Endothelial cell of umbilical vein (primary cell): Measurements from ENCODE around the gene BMP8B. TPM values are rescaled to one million over a fixed set of nuclear protein-coding genes. Genes with fewer than 3 reads are reported as not detected.

Experiments
- BruUV-seq: library from RNA; stranded (reverse); fragments of 400-500 nt; replicated peaks from 2 replicates; lab custom pipeline; 2021; lab: Mats Ljungman, UMichigan
- CTCF ChIA-PET: fragments of 300-600, 350-600 bp; sonication (Branson Sonifier 250); formaldehyde crosslinking; loops from one replicate; lab custom pipeline; 2021; ENCODE audit warnings: antibody characterized with exemption, inconsistent platforms; lab: Charles Lee
- POLR2A ChIA-PET: fragments of 300-600, 350-600 bp; sonication (Branson Sonifier 250); formaldehyde crosslinking; loops from one replicate; lab custom pipeline; 2021; ENCODE audit warnings: antibody characterized with exemption, inconsistent platforms; lab: Charles Lee
- DNase-seq: peaks from one replicate; pipeline ENCODE4 v3.0.0-alpha.2; 2011; ENCODE audit warnings: low read depth, low spot score
- FAIRE-seq: peaks from 2 replicates; lab custom pipeline; 2011; peaks lifted over from hg19 to GRCh38; lab: Jason Lieb, UNC
- H2AFZ ChIP-seq: 2 replicates; pipeline ENCODE4 v1.6.0; 2012; ENCODE audit warnings: low read depth, low read length, control low read depth, inconsistent platforms
- H3K27ac ChIP-seq: 2 replicates; pipeline ENCODE4 v1.5.1; 2011; ENCODE audit warnings: low read depth, mild to moderate bottlenecking, control low read depth, low read length, moderate library complexity; ENCODE audit not compliant: insufficient read depth
- H3K27me3 ChIP-seq, 2 experiments: 2 replicates each; pipeline versions ENCODE4 v1.6.0 to v1.6.1; 2011; ENCODE audit warnings: low read length in 2 of 2, mixed read lengths in 1 of 2; ENCODE audit not compliant: control insufficient read depth in 2 of 2, insufficient read depth in 2 of 2
- H3K36me3 ChIP-seq, 2 experiments: 2 replicates in 1 of 2; 3 replicates in 1 of 2; pipeline ENCODE4 v1.5.1; 2011; ENCODE audit warnings: low read length in 2 of 2, mild to moderate bottlenecking in 1 of 2, moderate library complexity in 1 of 2; ENCODE audit not compliant: control insufficient read depth in 2 of 2, insufficient read depth in 2 of 2; ENCODE audit errors: extremely low read depth in 1 of 2
- H3K4me1 ChIP-seq: 3 replicates; pipeline ENCODE4 v1.5.1; 2011; ENCODE audit warnings: mild to moderate bottlenecking, low read length; ENCODE audit not compliant: control insufficient read depth, insufficient read depth; ENCODE audit errors: extremely low read depth
- H3K4me2 ChIP-seq: 2 replicates; pipeline ENCODE4 v1.6.1; 2011; ENCODE audit warnings: low read length, control low read depth, mixed read lengths; ENCODE audit not compliant: insufficient read depth
- H3K4me3 ChIP-seq, 3 experiments: fragments of 200-600 bp in 1 of 3; sonication (generic), shearing (Covaris generic) in 1 of 3; replicated peaks in 1 of 3; 2 replicates each; pipeline ENCODE4 v1.5.1; 2011 to 2016; ENCODE audit warnings: control low read depth in 3 of 3, low read length in 3 of 3, mild to moderate bottlenecking in 2 of 3, inconsistent platforms in 1 of 3, low read depth in 1 of 3, moderate library complexity in 1 of 3; ENCODE audit not compliant: insufficient read depth in 1 of 3
- H3K79me2 ChIP-seq: 2 replicates; pipeline ENCODE4 v1.6.0; 2012; ENCODE audit warnings: low read length, inconsistent platforms; ENCODE audit not compliant: control insufficient read depth, insufficient read depth
- H3K9ac ChIP-seq: replicated peaks from 2 replicates; pipeline ENCODE3; 2011; ENCODE audit warnings: low read length, control low read depth; ENCODE audit not compliant: insufficient read depth; ENCODE audit errors: extremely low read depth
- H3K9me1 ChIP-seq: replicated peaks from 3 replicates; pipeline ENCODE4 v1.6.0; 2011; ENCODE audit warnings: mild to moderate bottlenecking, low read length; ENCODE audit not compliant: control insufficient read depth, insufficient read depth; ENCODE audit errors: extremely low read depth
- H3K9me3 ChIP-seq: replicated peaks from 2 replicates; pipeline ENCODE4 v1.5.1; 2012; ENCODE audit warnings: low read length, inconsistent platforms; ENCODE audit not compliant: control insufficient read depth, insufficient read depth
- H4K20me1 ChIP-seq: replicated peaks from 2 replicates; pipeline ENCODE3; 2011; ENCODE audit warnings: mild to moderate bottlenecking, low read length; ENCODE audit not compliant: control insufficient read depth, insufficient read depth; ENCODE audit errors: extremely low read depth
- CTCF ChIP-seq, 2 donors: IDR thresholded peaks; 1 replicate in 1 of 2; 2 replicates in 1 of 2; pipeline ENCODE4 v1.5.1; 2011; ENCODE audit warnings: low read length in 2 of 2, mild to moderate bottlenecking in 2 of 2, moderate library complexity in 2 of 2, control low read depth in 1 of 2, inconsistent platforms in 1 of 2, low read depth in 1 of 2; ENCODE audit not compliant: insufficient read depth in 1 of 2; ENCODE audit errors: extremely low read depth in 1 of 2
- EZH2 ChIP-seq: IDR thresholded peaks from 2 replicates; pipeline ENCODE4 v1.6.1; 2012; ENCODE audit warnings: borderline replicate concordance, low read depth, mild to moderate bottlenecking, moderate library complexity, low read length, inconsistent platforms; ENCODE audit not compliant: severe bottlenecking
- FOS ChIP-seq: IDR thresholded peaks from 2 replicates; pipeline ENCODE4 v1.6.1; 2011; ENCODE audit warnings: mild to moderate bottlenecking, low read length, moderate library complexity, borderline replicate concordance; ENCODE audit not compliant: insufficient read depth
- GATA2 ChIP-seq: IDR thresholded peaks from 2 replicates; pipeline ENCODE4 v1.7.0; 2011; ENCODE audit warnings: low read depth, mild to moderate bottlenecking, moderate library complexity, mixed read lengths, low read length; ENCODE audit not compliant: insufficient read length, insufficient read depth
- JUN ChIP-seq: IDR thresholded peaks from 2 replicates; pipeline ENCODE4 v1.6.1; 2011; ENCODE audit warnings: borderline replicate concordance, low read depth; ENCODE audit not compliant: insufficient read length, insufficient read depth
- MAX ChIP-seq: IDR thresholded peaks from 2 replicates; pipeline ENCODE4 v1.6.1; 2011; ENCODE audit not compliant: insufficient read depth, insufficient read length
- MYC ChIP-seq: IDR thresholded peaks from one replicate; pipeline ENCODE4 v1.6.1; 2011; ENCODE audit warnings: mild to moderate bottlenecking, low read depth, low read length
- POLR2A ChIP-seq: IDR thresholded peaks from 2 replicates; pipeline ENCODE4 v1.6.1; 2012; ENCODE audit warnings: low read depth, mild to moderate bottlenecking, control low read depth, low read length
- POLR2AphosphoS5 ChIP-seq: IDR thresholded peaks from 2 replicates; pipeline ENCODE4 v1.6.1; 2012; ENCODE audit warnings: low read depth, mild to moderate bottlenecking, control low read depth, low read length, moderate library complexity; ENCODE audit not compliant: insufficient read depth
- dilution Hi-C: fragments of 300-500 bp; cut with MboI; formaldehyde crosslinking; loops from one replicate; pipeline ENCODE4 v1.15.0; 2019; ENCODE audit warnings: low sequenced_read_pairs; ENCODE audit not compliant: extremely low pct_ligation_motif_present
- intact Hi-C: fragments of 100-400 bp; cut with micrococcal nuclease; formaldehyde crosslinking; loops from one replicate; pipeline ENCODE4 v1.10.0; 2022
- polyA plus RNA-seq, 4 experiments: library from polyadenylated mRNA; depleted of rRNA in 3 of 4; stranded (reverse) in 3 of 4; unstranded in 1 of 4; fragments of >200 nt; gene quantifications; 2 replicates each; pipeline versions ENCODE4 v1.2.1 to v1.2.3, GENCODE V29; 2011 to 2012; ENCODE audit warnings: missing spikeins in 1 of 4
- total RNA-seq: library from RNA; stranded (reverse); gene quantifications from 2 replicates; pipeline ENCODE4 v1.2.3, GENCODE V29; 2021

The BMP8B gene
- total and polyA plus RNA-seq, 2 donors (not counting 3 experiments of a cell fraction or from before 2014, with no cell fraction given), result 0.07 TPM; not detected in 1

- DNase-seq, result no peak
- Histone ChIP-seq H3K4me3 (no peak overlapping the region), H3K27me3 (no peaks in the 10 kb centered on the region), H3K9me1 (no peaks in the 10 kb centered on the region), H3K27ac (no peak overlapping the region), H3K36me3 (peaks cover 0 to 10% of the 10 kb centered on the region in 2 experiments), H3K4me2 (no peak overlapping the region), H3K4me1 (no peaks in the 10 kb centered on the region), H4K20me1 (no peaks in the 10 kb centered on the region), H3K79me2 (no peaks in the 10 kb centered on the region), H3K9me3 (no peaks in the 10 kb centered on the region), H3K9ac (no peak overlapping the region), H2AFZ (no peak overlapping the region)
- intact Hi-C loops, result no loop called here
- no peak for FAIRE-seq
- TF ChIP-seq CTCF (IDR thresholded peaks at IDR 0.05; ENCODE audit: extremely low read depth in 1 of 2, insufficient read depth in 1 of 2, low read depth in 1 of 2, low read length in 2 of 2) (no peak), JUN (no peak), POLR2AphosphoS5 (no peak), MYC (no peak), MAX (no peak), FOS (no peak), EZH2 (no peak), POLR2A (no peak), GATA2 (no peak)
- BruUV-seq, result no TSS peak
- dilution Hi-C loops, result no loop called here
- ChIA-PET CTCF (no interaction called here), POLR2A (no interaction called here)
Measured at GRCh38 chr1:39758556-39759435, 29.9 kb downstream of the BMP8B start.
